ENCODE measurements around the gene SKA1. TPM values are rescaled to one million over a fixed set of nuclear protein-coding genes. Genes with fewer than 3 reads are reported as not detected.

The SKA1 gene
- total and polyA plus RNA-seq, 8 donors, result 0.05 to 0.86 (median 0.37) TPM

- DNase-seq (no peak), ATAC-seq (peak in 2 of 4 donors; percentile 39), FAIRE-seq (no peak)
- H3K27me3 ChIP-seq, result no peaks in the 10 kb centered on the region
- intact Hi-C loops (cut with DNase I), result no loop called here
- H3K4me1 ChIP-seq, result peaks cover 0 to 5% (median 4%) of the 10 kb centered on the region in 3 donors
- WGBS, 2 donors, result 8% methylated on average over 2 of the region's 2 CpGs
- no peak for TF ChIP-seq CTCF (IDR thresholded peaks at IDR 0.05)
- no peaks in the 10 kb centered on the region for H3K9me3 ChIP-seq
- no peaks in the 10 kb centered on the region for H3K36me3 ChIP-seq
- no peak overlapping the region for H3K27ac ChIP-seq
- no peak overlapping the region for H3K4me3 ChIP-seq
These were observed 14.2 kb upstream of the SKA1 start for GRCh38 chr18:50360611-50361010.

GRCh38 chr18:50369672-50370071, 5.2 kb upstream of the SKA1 start:
- H3K4me3 ChIP-seq, result no peak overlapping the region
- peaks cover 5 to 9% (median 8%) of the 10 kb centered on the region in 3 donors for H3K4me1 ChIP-seq
- intact Hi-C loops (cut with DNase I), result no loop called here
- TF ChIP-seq CTCF (IDR thresholded peaks at IDR 0.05), result no peak
- DNase-seq, result no peak
- H3K36me3 ChIP-seq, result no peaks in the 10 kb centered on the region
- ATAC-seq, result no peak
- FAIRE-seq, result no peak
- no peaks in the 10 kb centered on the region for H3K27me3 ChIP-seq
- H3K27ac ChIP-seq, result no peak overlapping the region
- H3K9me3 ChIP-seq, result no peaks in the 10 kb centered on the region

- no peaks in the 10 kb centered on the region for H3K36me3 ChIP-seq
- TF ChIP-seq CTCF (IDR thresholded peaks at IDR 0.05), result no peak
- H3K27ac ChIP-seq, result no peak overlapping the region
- H3K9me3 ChIP-seq, result no peaks in the 10 kb centered on the region
- WGBS, 2 donors, result 80 to 82% methylated on average over 5 of the region's 5 CpGs
- intact Hi-C loops (cut with DNase I), result no loop called here
- peaks cover 5 to 16% (median 8%) of the 10 kb centered on the region in 3 donors for H3K4me1 ChIP-seq
- ATAC-seq (no peak), FAIRE-seq (no peak), DNase-seq (no peak)
- H3K4me3 ChIP-seq, result no peak overlapping the region
- no peaks in the 10 kb centered on the region for H3K27me3 ChIP-seq
These were observed 2.1 kb upstream of the SKA1 start for GRCh38 chr18:50372743-50373142.

- FAIRE-seq, result no peak
These were observed 1.2 kb upstream of the SKA1 start for GRCh38 chr18:50373561-50374219.

More at GRCh38 chr18:50373561-50374219, 1.2 kb upstream of the SKA1 start:
- no peak for TF ChIP-seq CTCF (IDR thresholded peaks at IDR 0.05)
- H3K4me1 ChIP-seq, result peaks cover 5 to 16% (median 8%) of the 10 kb centered on the region in 3 donors
- no peaks in the 10 kb centered on the region for H3K27me3 ChIP-seq
- DNase-seq (peak in 2 of 6 donors; percentile 22 to 24), ATAC-seq (peak; percentile 16 to 51 (median 25))
- peak overlapping the region in 2 of 4 donors; percentile 25 to 58 for H3K4me3 ChIP-seq
- no peaks in the 10 kb centered on the region for H3K9me3 ChIP-seq
- intact Hi-C loops (cut with DNase I), result no loop called here
- H3K36me3 ChIP-seq, result no peaks in the 10 kb centered on the region
- peak overlapping the region; percentile 66 to 93 (median 82) for H3K27ac ChIP-seq
- WGBS, 2 donors, result 42 to 49% methylated on average over 7 of the region's 7 CpGs
